ENCODE data around the gene INTS14. TPM values are rescaled to one million over a fixed set of nuclear protein-coding genes. Genes with fewer than 3 reads are reported as not detected.
A peak's percentile ranks its signal among the peaks of the same experiment; 100 is the strongest.

Gene INTS14
- total and polyA plus RNA-seq, 4 experiments from 2014 or later = 27.1 to 40.3 (median 33.2) TPM

- Histone ChIP-seq H3K27me3 (ENCODE audit: insufficient read depth, low read length) (no peaks in the 10 kb centered on the region), H3K27ac (ENCODE audit: low read depth, low read length) (no peak overlapping the region), H3K4me1 (ENCODE audit: insufficient read depth, low read length) (no peaks in the 10 kb centered on the region), H3K9me3 (ENCODE audit: control insufficient read depth in 1 of 2, low read length in 2 of 2) (no peaks in the 10 kb centered on the region), H3K36me3 (ENCODE audit: insufficient read depth, low read length) (no peaks in the 10 kb centered on the region), H3K4me3 (ENCODE audit: low read length in 2 of 2) (no peak overlapping the region)
- H3K4me3 Mint-ChIP-seq = no peak overlapping the region
- no peaks in the 10 kb centered on the region for H3K27me3 Mint-ChIP-seq
- ChIA-PET POLR2A (ENCODE audit: partially characterized antibody) (no interaction called here), CTCF (ENCODE audit: partially characterized antibody) (no interaction called here)
- no peak overlapping the region for H3K27ac Mint-ChIP-seq
- DNase-seq = no peak
- H3K9me3 Mint-ChIP-seq = no peaks in the 10 kb centered on the region
- intact Hi-C loops (cut with micrococcal nuclease) = no loop called here
- peaks cover 0 to 3% of the 10 kb centered on the region in 2 donors for H3K36me3 Mint-ChIP-seq
- peaks cover 7 to 21% (median 18%) of the 10 kb centered on the region in 4 donors for H3K4me1 Mint-ChIP-seq
Observed at GRCh38 chr15:65540314-65540713, 70.6 kb downstream of the INTS14 start.

GRCh38 chr15:65535192-65535591 is 75.7 kb downstream of the INTS14 start:
- no peaks in the 10 kb centered on the region for H3K27me3 ChIP-seq (ENCODE audit: insufficient read depth, low read length)
- H3K36me3 ChIP-seq (ENCODE audit: insufficient read depth, low read length) = no peaks in the 10 kb centered on the region
- H3K27me3 Mint-ChIP-seq = no peaks in the 10 kb centered on the region
- H3K4me3 ChIP-seq (ENCODE audit: low read length in 2 of 2) = no peak overlapping the region
- H3K27ac Mint-ChIP-seq = no peak overlapping the region
- H3K36me3 Mint-ChIP-seq = peaks cover 0 to 7% of the 10 kb centered on the region in 2 donors
- ChIA-PET POLR2A (ENCODE audit: partially characterized antibody) (no interaction called here), CTCF (ENCODE audit: partially characterized antibody) (no interaction called here)
- intact Hi-C loops (cut with micrococcal nuclease) = no loop called here
- no peak overlapping the region for H3K4me3 Mint-ChIP-seq
- no peaks in the 10 kb centered on the region for H3K9me3 Mint-ChIP-seq
- peaks cover 30 to 42% (median 31%) of the 10 kb centered on the region in 4 donors for H3K4me1 Mint-ChIP-seq
- no peaks in the 10 kb centered on the region for H3K9me3 ChIP-seq (ENCODE audit: control insufficient read depth in 1 of 2, low read length in 2 of 2)
- H3K27ac ChIP-seq (ENCODE audit: low read depth, low read length) = no peak overlapping the region
- no peak for DNase-seq
- peaks cover 19% of the 10 kb centered on the region for H3K4me1 ChIP-seq (ENCODE audit: insufficient read depth, low read length)

- POLR2A ChIA-PET (ENCODE audit: partially characterized antibody) = no interaction called here
- Histone ChIP-seq H3K4me3 (ENCODE audit: low read length in 2 of 2) (no peak overlapping the region), H3K36me3 (ENCODE audit: insufficient read depth, low read length) (no peaks in the 10 kb centered on the region), H3K9me3 (ENCODE audit: control insufficient read depth in 1 of 2, low read length in 2 of 2) (no peaks in the 10 kb centered on the region), H3K27ac (ENCODE audit: low read depth, low read length) (no peak overlapping the region), H3K4me1 (ENCODE audit: insufficient read depth, low read length) (peaks cover 24% of the 10 kb centered on the region), H3K27me3 (ENCODE audit: insufficient read depth, low read length) (no peaks in the 10 kb centered on the region)
- Mint-ChIP-seq H3K27me3 (no peaks in the 10 kb centered on the region), H3K9me3 (no peaks in the 10 kb centered on the region), H3K27ac (no peak overlapping the region), H3K4me3 (peak overlapping the region in 3 of 8 donors; percentile 17 to 61 (median 38)), H3K4me1 (peaks cover 29 to 43% (median 34%) of the 10 kb centered on the region in 4 donors), H3K36me3 (peaks cover 0 to 7% of the 10 kb centered on the region in 2 donors)
- no peak for DNase-seq
- intact Hi-C loops (cut with micrococcal nuclease) = loop anchor here (5.0 kb wide), 1 partner anchor 79 kb away; the partner anchor contains the start of gene INTS14
- CTCF ChIA-PET (ENCODE audit: partially characterized antibody) = no interaction called here
Observed at GRCh38 chr15:65533057-65533756, 77.7 kb downstream of the INTS14 start.

- DNase-seq = no peak
- POLR2A ChIA-PET (ENCODE audit: partially characterized antibody) = no interaction called here
- CTCF ChIA-PET (ENCODE audit: partially characterized antibody) = no interaction called here
- Mint-ChIP-seq H3K36me3 (peaks cover 0 to 4% of the 10 kb centered on the region in 2 donors), H3K27ac (peak overlapping the region in 1 of 7 donors; percentile 68), H3K9me3 (no peaks in the 10 kb centered on the region), H3K27me3 (no peaks in the 10 kb centered on the region), H3K4me1 (peaks cover 26 to 39% (median 30%) of the 10 kb centered on the region in 4 donors), H3K4me3 (peak overlapping the region in 3 of 8 donors; percentile 15 to 52 (median 38))
- Histone ChIP-seq H3K4me3 (ENCODE audit: low read length in 2 of 2) (no peak overlapping the region), H3K27ac (ENCODE audit: low read depth, low read length) (no peak overlapping the region), H3K4me1 (ENCODE audit: insufficient read depth, low read length) (peaks cover 24% of the 10 kb centered on the region), H3K36me3 (ENCODE audit: insufficient read depth, low read length) (no peaks in the 10 kb centered on the region), H3K9me3 (ENCODE audit: control insufficient read depth in 1 of 2, low read length in 2 of 2) (no peaks in the 10 kb centered on the region), H3K27me3 (ENCODE audit: insufficient read depth, low read length) (no peaks in the 10 kb centered on the region)
- intact Hi-C loops (cut with micrococcal nuclease) = loop anchor here (5.0 kb wide), 1 partner anchor 80 kb away; the partner anchor contains the start of gene INTS14
Observed at GRCh38 chr15:65532738-65533051, 78.2 kb downstream of the INTS14 start.

GRCh38 chr15:65530318-65531111 is 80.4 kb downstream of the INTS14 start, which contains the start of gene HACD3:
Gene HACD3 (plus strand): TSS chr15:65530463. CDS start chr15:65530632, 169 bp downstream.
- CTCF ChIA-PET (ENCODE audit: partially characterized antibody) = interaction anchor here (0.8 to 1.0 kb wide), 3 partner anchors 8 to 307 kb away, joined by 3 to 4 read pairs (median 3); no protein-coding TSS in a partner anchor
- Histone ChIP-seq H3K4me1 (ENCODE audit: insufficient read depth, low read length) (peaks cover 24% of the 10 kb centered on the region), H3K27me3 (ENCODE audit: insufficient read depth, low read length) (no peaks in the 10 kb centered on the region), H3K4me3 (ENCODE audit: low read length in 2 of 2) (peak within 1 kb of the TSS; percentile 52 to 93), H3K36me3 (ENCODE audit: insufficient read depth, low read length) (no peaks in the 10 kb centered on the region), H3K27ac (ENCODE audit: low read depth, low read length) (peak within 1 kb of the TSS; percentile 67), H3K9me3 (ENCODE audit: control insufficient read depth in 1 of 2, low read length in 2 of 2) (no peaks in the 10 kb centered on the region)
- Mint-ChIP-seq H3K27ac (peak within 1 kb of the TSS; percentile 55 to 95 (median 87)), H3K4me1 (peaks cover 24 to 33% (median 30%) of the 10 kb centered on the region in 4 donors), H3K36me3 (peaks cover 0 to 4% of the 10 kb centered on the region in 2 donors), H3K9me3 (no peaks in the 10 kb centered on the region), H3K4me3 (peak within 1 kb of the TSS; percentile 83 to 90 (median 88)), H3K27me3 (no peaks in the 10 kb centered on the region)
- POLR2A ChIA-PET (ENCODE audit: partially characterized antibody) = interaction anchor here (0.7 to 3.6 kb wide), 8 partner anchors 13 to 339 kb away, joined by 3 to 36 read pairs (median 4); partner anchors contain the start of genes DPP8, INTS14 and RAB11A
- peak; percentile 83 to 90 (median 87) for DNase-seq
- intact Hi-C loops (cut with micrococcal nuclease) = loop anchor here (1.0 to 5.0 kb wide), 2 partner anchors 13 to 82 kb away; partner anchors contain the start of genes DPP8 and INTS14

GRCh38 chr15:65529762-65530317 is 81.1 kb downstream of the INTS14 start:
- peak overlapping the region; percentile 52 to 93 for H3K4me3 ChIP-seq (ENCODE audit: low read length in 2 of 2)
- no peaks in the 10 kb centered on the region for H3K9me3 Mint-ChIP-seq
- intact Hi-C loops (cut with micrococcal nuclease) = loop anchor here (1.0 to 5.0 kb wide), 2 partner anchors 13 to 82 kb away; partner anchors contain the start of genes DPP8 and INTS14
- H3K27ac Mint-ChIP-seq = peak overlapping the region; percentile 55 to 95 (median 87)
- peak overlapping the region; percentile 67 for H3K27ac ChIP-seq (ENCODE audit: low read depth, low read length)
- ChIA-PET POLR2A (ENCODE audit: partially characterized antibody) (interaction anchor here (1.0 to 3.6 kb wide), 5 partner anchors 13 to 339 kb away, joined by 3 to 36 read pairs (median 7); partner anchors contain the start of genes DPP8, INTS14 and RAB11A), CTCF (ENCODE audit: partially characterized antibody) (interaction anchor here (1.1 kb wide), 1 partner anchor 109 kb away, joined by 3 read pairs; no protein-coding TSS in a partner anchor)
- no peaks in the 10 kb centered on the region for H3K36me3 ChIP-seq (ENCODE audit: insufficient read depth, low read length)
- no peaks in the 10 kb centered on the region for H3K27me3 ChIP-seq (ENCODE audit: insufficient read depth, low read length)
- no peaks in the 10 kb centered on the region for H3K27me3 Mint-ChIP-seq
- peaks cover 0 to 3% of the 10 kb centered on the region in 2 donors for H3K36me3 Mint-ChIP-seq
- H3K4me1 Mint-ChIP-seq = peaks cover 23 to 33% (median 30%) of the 10 kb centered on the region in 4 donors
- H3K4me3 Mint-ChIP-seq = peak overlapping the region; percentile 79 to 90 (median 88)
- no peak for DNase-seq
- peaks cover 24% of the 10 kb centered on the region for H3K4me1 ChIP-seq (ENCODE audit: insufficient read depth, low read length)
- no peaks in the 10 kb centered on the region for H3K9me3 ChIP-seq (ENCODE audit: control insufficient read depth in 1 of 2, low read length in 2 of 2)

Measured in CD4-positive, alpha-beta memory T cell (primary cell).